HepG2 (cell line): ENCODE data around the gene RPL36AL. TPM values are rescaled to one million over a fixed set of nuclear protein-coding genes. Genes with fewer than 3 reads are reported as not detected.

Experiments used
- DNMT1 ChIP-seq: sonication (generic); formaldehyde crosslinking; IDR thresholded peaks from 2 replicates; pipeline ENCODE4 v1.5.1; 2020; ENCODE audit warnings: mild to moderate bottlenecking, missing genetic modification reagents
- HNRNPK ChIP-seq: fragments of 200-400 bp; formaldehyde crosslinking; IDR thresholded peaks from 2 replicates; pipeline ENCODE4 v1.6.1; 2018; ENCODE audit warnings: low read length, low read depth, moderate library complexity, mild to moderate bottlenecking; ENCODE audit not compliant: poor library complexity, severe bottlenecking
- MIER2 ChIP-seq: IDR thresholded peaks from 2 replicates; pipeline ENCODE4 v1.6.1; 2016; ENCODE audit warnings: missing biosample characterization, missing genetic modification reagents
- MLLT10 ChIP-seq: sonication (generic); formaldehyde crosslinking; IDR thresholded peaks from 2 replicates; pipeline ENCODE4 v1.4.0; 2020; ENCODE audit warnings: missing genetic modification reagents
- MTF1 ChIP-seq: sonication (generic); formaldehyde crosslinking; IDR thresholded peaks from 2 replicates; pipeline ENCODE4 v1.5.0; 2020; ENCODE audit warnings: missing genetic modification reagents
- NAIF1 ChIP-seq: sonication (generic); formaldehyde crosslinking; IDR thresholded peaks from 2 replicates; pipeline ENCODE4 v1.5.0; 2020; ENCODE audit warnings: mild to moderate bottlenecking, missing genetic modification reagents, borderline replicate concordance
- POLR2AphosphoS5 ChIP-seq: IDR thresholded peaks from 2 replicates; pipeline ENCODE4 v1.6.1; 2012; ENCODE audit warnings: low read depth, low read length
- SMARCC2 ChIP-seq: fragments of 450-650 bp; IDR thresholded peaks from 2 replicates; pipeline ENCODE4 v1.6.1; 2017; ENCODE audit warnings: antibody characterized with exemption, mild to moderate bottlenecking
- THYN1 ChIP-seq: sonication (generic); formaldehyde crosslinking; IDR thresholded peaks from 2 replicates; pipeline ENCODE4 v1.8.1; 2023; ENCODE audit warnings: low read depth, mild to moderate bottlenecking, moderate library complexity, missing genetic modification reagents, borderline replicate concordance
- U2AF1 ChIP-seq: fragments of 200-400 bp; formaldehyde crosslinking; optimal IDR thresholded peaks from 2 replicates; pipeline ENCODE3; 2017; ENCODE audit warnings: mild to moderate bottlenecking, low read depth, low read length
- ZFP37 ChIP-seq: sonication (generic); formaldehyde crosslinking; IDR thresholded peaks from 2 replicates; pipeline ENCODE4 v1.4.0; 2020; ENCODE audit warnings: missing genetic modification reagents, borderline replicate concordance
- ZNF225 ChIP-seq: sonication (generic); formaldehyde crosslinking; IDR thresholded peaks from 2 replicates; pipeline ENCODE4 v1.4.0; 2020; ENCODE audit warnings: mild to moderate bottlenecking, missing genetic modification reagents
- ZNF296 ChIP-seq: sonication (generic); formaldehyde crosslinking; conservative IDR thresholded peaks from 2 replicates; pipeline ENCODE4 v1.5.0; 2020; ENCODE audit warnings: mild to moderate bottlenecking, missing genetic modification reagents
- ZNF7 ChIP-seq: IDR thresholded peaks from 2 replicates; pipeline ENCODE4 v1.6.1; 2016; ENCODE audit warnings: missing biosample characterization, missing genetic modification reagents
- ZNF737 ChIP-seq: sonication (generic); formaldehyde crosslinking; IDR thresholded peaks from 2 replicates; pipeline ENCODE4 v1.5.0; 2020; ENCODE audit warnings: missing genetic modification reagents, mild to moderate bottlenecking, borderline replicate concordance
- ZSCAN20 ChIP-seq: sonication (generic); formaldehyde crosslinking; IDR thresholded peaks from 2 replicates; pipeline ENCODE4 v1.4.0; 2020; ENCODE audit warnings: missing genetic modification reagents, mild to moderate bottlenecking, borderline replicate concordance
- polyA plus RNA-seq, 8 experiments: library from polyadenylated mRNA; depleted of rRNA in 3 of 8; stranded (reverse) in 7 of 8; unstranded in 1 of 8; fragments of >200 nt; fragmentation: Illumina TruSeq in 4 of 8; extraction: Trizol in 4 of 8; gene quantifications; 2 replicates each; pipeline versions ENCODE4 v1.2.1 to v1.2.3, GENCODE V29; 2011 to 2016; ENCODE audit warnings: low read depth in 4 of 8, missing spikeins in 1 of 8, mixed read lengths in 1 of 8; ENCODE audit not compliant: insufficient read depth in 1 of 8
- total RNA-seq, 5 experiments: library from RNA; depleted of rRNA; stranded (reverse); fragments of >200 nt; fragmentation: Illumina TruSeq; extraction: Trizol; gene quantifications; 2 replicates each; pipeline ENCODE4 v1.2.3, GENCODE V29; 2016; ENCODE audit warnings: low read depth in 1 of 5
- TF ChIP-seq, protein P1 (sequence below): sonication (generic); formaldehyde crosslinking; conservative IDR thresholded peaks from 2 replicates; pipeline ENCODE4 v1.4.0; 2020; ENCODE audit warnings: missing genetic modification reagents
- TF ChIP-seq, protein P2 (sequence below): sonication (generic); formaldehyde crosslinking; IDR thresholded peaks from 2 replicates; pipeline ENCODE4 v1.5.0; 2020; ENCODE audit warnings: mild to moderate bottlenecking, missing genetic modification reagents
- TF ChIP-seq, protein P3 (sequence below): sonication (generic); formaldehyde crosslinking; conservative IDR thresholded peaks from 2 replicates; pipeline ENCODE4 v1.4.0; 2020; ENCODE audit warnings: missing genetic modification reagents
- TF ChIP-seq, protein P4 (sequence below): IDR thresholded peaks from 2 replicates; pipeline ENCODE4 v1.6.1; 2016; ENCODE audit warnings: missing biosample characterization, missing genetic modification reagents, low read depth
- TF ChIP-seq, protein P5 (sequence below): sonication (generic); formaldehyde crosslinking; IDR thresholded peaks from 2 replicates; pipeline ENCODE4 v1.4.0; 2020; ENCODE audit warnings: missing genetic modification reagents

The RPL36AL gene
- total and polyA plus RNA-seq, 2 of the 13 experiments (the other 11 are each of a cell fraction or from before 2014, with no cell fraction given): 90.0 to 294 TPM

DNA sequence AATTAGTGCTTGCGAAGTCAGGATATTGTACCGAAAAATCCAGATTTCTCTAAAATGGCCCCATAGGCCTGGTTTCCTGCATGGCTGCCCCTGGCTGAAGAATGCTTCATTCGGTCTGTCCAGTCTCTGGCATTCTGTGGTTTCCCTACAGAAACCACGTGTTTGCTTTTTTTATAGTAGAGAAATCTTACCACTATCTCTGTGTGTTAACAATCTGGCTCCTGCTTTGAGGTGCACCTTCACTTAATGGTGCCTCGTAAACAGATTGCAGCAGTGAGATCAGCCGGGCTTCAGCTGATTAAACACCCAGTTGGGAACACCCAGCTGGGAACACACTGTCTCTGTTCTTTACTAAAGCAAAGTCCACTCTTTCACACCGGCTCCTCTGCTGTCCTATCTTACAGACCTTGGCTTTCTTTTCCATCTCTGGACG lies 21.3 kb upstream of the RPL36AL start (continued):
- TF ChIP-seq, protein P1, sequence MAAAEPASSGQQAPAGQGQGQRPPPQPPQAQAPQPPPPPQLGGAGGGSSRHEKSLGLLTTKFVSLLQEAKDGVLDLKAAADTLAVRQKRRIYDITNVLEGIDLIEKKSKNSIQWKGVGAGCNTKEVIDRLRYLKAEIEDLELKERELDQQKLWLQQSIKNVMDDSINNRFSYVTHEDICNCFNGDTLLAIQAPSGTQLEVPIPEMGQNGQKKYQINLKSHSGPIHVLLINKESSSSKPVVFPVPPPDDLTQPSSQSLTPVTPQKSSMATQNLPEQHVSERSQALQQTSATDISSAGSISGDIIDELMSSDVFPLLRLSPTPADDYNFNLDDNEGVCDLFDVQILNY (CRISPR knock-in tag): no peak
- TF ChIP-seq MIER2 (CRISPR knock-in tag) (no peak), ZFP37 (CRISPR knock-in tag) (no peak), DNMT1 (CRISPR knock-in tag) (no peak), ZNF7 (peak; percentile 58; the same call in 1 of the 2 replicates), ZNF737 (CRISPR knock-in tag) (no peak), ZSCAN20 (CRISPR knock-in tag) (no peak), ZNF296 (no peak), NAIF1 (CRISPR knock-in tag) (no peak), POLR2AphosphoS5 (peak; percentile 33; the same call in 1 of the 2 replicates), HNRNPK (peak; percentile 94), MLLT10 (CRISPR knock-in tag) (no peak), MTF1 (CRISPR knock-in tag) (no peak), ZNF225 (CRISPR knock-in tag) (no peak), U2AF1 (no peak), SMARCC2 (no peak), THYN1 (no peak)
- TF ChIP-seq, protein P2, sequence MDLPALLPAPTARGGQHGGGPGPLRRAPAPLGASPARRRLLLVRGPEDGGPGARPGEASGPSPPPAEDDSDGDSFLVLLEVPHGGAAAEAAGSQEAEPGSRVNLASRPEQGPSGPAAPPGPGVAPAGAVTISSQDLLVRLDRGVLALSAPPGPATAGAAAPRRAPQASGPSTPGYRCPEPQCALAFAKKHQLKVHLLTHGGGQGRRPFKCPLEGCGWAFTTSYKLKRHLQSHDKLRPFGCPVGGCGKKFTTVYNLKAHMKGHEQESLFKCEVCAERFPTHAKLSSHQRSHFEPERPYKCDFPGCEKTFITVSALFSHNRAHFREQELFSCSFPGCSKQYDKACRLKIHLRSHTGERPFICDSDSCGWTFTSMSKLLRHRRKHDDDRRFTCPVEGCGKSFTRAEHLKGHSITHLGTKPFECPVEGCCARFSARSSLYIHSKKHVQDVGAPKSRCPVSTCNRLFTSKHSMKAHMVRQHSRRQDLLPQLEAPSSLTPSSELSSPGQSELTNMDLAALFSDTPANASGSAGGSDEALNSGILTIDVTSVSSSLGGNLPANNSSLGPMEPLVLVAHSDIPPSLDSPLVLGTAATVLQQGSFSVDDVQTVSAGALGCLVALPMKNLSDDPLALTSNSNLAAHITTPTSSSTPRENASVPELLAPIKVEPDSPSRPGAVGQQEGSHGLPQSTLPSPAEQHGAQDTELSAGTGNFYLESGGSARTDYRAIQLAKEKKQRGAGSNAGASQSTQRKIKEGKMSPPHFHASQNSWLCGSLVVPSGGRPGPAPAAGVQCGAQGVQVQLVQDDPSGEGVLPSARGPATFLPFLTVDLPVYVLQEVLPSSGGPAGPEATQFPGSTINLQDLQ (CRISPR knock-in tag): no peak; the same call in 1 of the 2 replicates
- TF ChIP-seq, protein P3, sequence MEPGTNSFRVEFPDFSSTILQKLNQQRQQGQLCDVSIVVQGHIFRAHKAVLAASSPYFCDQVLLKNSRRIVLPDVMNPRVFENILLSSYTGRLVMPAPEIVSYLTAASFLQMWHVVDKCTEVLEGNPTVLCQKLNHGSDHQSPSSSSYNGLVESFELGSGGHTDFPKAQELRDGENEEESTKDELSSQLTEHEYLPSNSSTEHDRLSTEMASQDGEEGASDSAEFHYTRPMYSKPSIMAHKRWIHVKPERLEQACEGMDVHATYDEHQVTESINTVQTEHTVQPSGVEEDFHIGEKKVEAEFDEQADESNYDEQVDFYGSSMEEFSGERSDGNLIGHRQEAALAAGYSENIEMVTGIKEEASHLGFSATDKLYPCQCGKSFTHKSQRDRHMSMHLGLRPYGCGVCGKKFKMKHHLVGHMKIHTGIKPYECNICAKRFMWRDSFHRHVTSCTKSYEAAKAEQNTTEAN (CRISPR knock-in tag): peak; percentile 83; the same call in 1 of the 2 replicates
- TF ChIP-seq, protein P4, sequence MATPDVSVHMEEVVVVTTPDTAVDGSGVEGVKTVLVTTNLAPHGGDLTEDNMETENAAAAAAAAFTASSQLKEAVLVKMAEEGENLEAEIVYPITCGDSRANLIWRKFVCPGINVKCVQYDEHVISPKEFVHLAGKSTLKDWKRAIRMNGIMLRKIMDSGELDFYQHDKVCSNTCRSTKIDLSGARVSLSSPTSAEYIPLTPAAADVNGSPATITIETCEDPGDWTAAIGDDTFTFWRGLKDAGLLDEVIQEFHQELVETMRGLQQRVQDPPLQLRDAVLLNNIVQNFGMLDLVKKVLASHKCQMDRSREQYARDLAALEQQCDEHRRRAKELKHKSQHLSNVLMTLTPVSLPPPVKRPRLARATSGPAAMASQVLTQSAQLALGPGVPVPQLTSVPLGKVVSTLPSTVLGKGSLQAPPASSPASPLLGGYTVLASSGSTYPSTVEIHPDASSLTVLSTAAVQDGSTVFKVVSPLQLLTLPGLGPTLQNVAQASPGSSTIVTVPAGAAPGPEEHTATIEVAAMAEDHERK: no peak
- TF ChIP-seq, protein P5, sequence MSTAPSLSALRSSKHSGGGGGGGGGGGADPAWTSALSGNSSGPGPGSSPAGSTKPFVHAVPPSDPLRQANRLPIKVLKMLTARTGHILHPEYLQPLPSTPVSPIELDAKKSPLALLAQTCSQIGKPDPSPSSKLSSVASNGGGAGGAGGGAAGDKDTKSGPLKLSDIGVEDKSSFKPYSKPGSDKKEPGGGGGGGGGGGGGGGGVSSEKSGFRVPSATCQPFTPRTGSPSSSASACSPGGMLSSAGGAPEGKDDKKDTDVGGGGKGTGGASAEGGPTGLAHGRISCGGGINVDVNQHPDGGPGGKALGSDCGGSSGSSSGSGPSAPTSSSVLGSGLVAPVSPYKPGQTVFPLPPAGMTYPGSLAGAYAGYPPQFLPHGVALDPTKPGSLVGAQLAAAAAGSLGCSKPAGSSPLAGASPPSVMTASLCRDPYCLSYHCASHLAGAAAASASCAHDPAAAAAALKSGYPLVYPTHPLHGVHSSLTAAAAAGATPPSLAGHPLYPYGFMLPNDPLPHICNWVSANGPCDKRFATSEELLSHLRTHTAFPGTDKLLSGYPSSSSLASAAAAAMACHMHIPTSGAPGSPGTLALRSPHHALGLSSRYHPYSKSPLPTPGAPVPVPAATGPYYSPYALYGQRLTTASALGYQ (CRISPR knock-in tag): peak; percentile 63; the same call in 1 of the 2 replicates
